Glomerular visceral epithelial cell (primary cell): ENCODE results near the gene TPO.
"Not testable (repeated sequence)": the region's sequence is repeated elsewhere in the genome, so short reads cannot be mapped to it uniquely, and the experiment has no call there.

Experiments
- DNase-seq: peaks from one replicate; pipeline ENCODE4 v3.0.0-alpha.2; 2016; ENCODE audit errors: extremely low spot score

TPO gene

DNA sequence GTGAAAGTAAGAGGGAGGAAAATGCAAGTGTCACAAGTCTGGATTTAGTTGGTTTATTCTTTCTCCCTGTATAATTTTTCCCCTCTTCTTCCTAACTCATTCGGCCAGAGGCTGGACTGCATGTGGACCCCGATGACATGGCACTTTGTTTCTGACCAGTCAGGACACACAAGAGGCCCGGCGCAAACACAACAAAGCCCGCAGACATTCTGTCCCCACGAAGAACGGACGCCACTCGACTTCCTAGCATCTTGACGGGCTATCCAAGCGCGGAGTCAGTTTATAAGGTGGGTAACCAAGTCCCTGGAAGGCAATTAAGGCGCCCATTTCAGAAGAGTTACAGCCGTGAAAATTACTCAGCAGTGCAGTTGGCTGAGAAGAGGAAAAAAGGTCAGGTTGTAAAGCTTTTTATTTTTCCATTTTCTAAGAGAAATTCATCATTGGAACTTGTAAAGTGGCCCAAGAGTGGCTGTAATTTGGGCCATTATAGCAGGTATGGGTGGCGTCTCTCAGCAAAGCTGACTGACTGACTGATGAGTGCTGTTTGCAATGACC, at the start of gene TPO:
TSS of gene TPO (plus strand) at position 308 of the 555 bp plus-strand sequence. CDS start 946 bp downstream, outside the sequence.
- no peak for DNase-seq

DNA sequence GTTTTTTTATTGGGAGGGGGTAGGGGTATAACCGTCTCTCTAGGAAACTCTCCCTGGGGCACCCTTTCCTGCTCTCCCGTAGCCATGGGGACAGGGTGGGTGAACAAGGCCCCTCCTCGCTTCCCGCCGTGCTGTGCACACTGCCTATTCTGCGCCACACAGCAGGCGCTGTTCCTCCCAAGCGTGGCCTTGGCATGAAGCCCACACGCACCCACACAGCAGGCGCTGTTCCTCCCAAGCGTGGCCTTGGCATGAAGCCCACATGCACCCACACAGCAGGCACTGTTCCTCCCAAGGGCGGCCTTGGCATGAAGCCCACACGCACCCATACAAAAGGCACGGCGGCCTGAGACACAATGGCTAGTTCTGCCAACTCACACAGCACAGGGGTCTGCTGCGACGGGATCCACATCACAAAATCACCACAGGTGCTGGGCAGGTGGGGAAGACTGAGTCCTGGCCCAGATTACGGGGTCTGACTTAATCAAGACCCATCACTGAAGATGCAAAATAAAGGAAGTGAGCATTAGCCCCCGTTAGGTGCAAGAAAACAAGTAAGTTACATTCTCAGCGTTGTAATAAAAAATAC, 46.6 kb upstream of the TPO start:
- DNase-seq, result no peak

DNA sequence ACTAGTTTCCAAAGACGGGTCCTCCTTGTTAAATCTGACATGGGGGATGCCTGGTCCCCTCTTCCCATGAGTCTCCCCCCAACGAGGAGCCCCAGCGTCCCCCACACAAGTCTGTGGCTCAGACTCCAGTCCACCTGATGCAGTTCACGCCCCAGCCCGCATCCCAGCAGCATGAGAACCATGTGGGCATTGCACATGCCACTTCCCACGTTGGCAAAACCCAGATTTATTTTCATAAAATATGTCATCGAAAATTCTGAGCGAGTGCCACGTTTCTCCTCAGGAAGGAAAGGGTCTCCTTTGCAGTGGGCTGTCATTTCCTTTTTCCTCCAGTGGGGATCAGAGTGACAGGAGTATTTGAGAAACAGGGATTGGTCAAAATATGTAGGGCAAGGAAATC, 45.7 kb upstream of the TPO start:
- no peak for DNase-seq

GRCh38 chr2:1369905-1370304, 43.4 kb upstream of the TPO start:
- DNase-seq, result no peak

- DNase-seq, result no peak
Measured at GRCh38 chr2:1370461-1370860, 42.8 kb upstream of the TPO start.

- DNase-seq, result no peak
Measured at GRCh38 chr2:1371082-1371481, 42.2 kb upstream of the TPO start.

DNA sequence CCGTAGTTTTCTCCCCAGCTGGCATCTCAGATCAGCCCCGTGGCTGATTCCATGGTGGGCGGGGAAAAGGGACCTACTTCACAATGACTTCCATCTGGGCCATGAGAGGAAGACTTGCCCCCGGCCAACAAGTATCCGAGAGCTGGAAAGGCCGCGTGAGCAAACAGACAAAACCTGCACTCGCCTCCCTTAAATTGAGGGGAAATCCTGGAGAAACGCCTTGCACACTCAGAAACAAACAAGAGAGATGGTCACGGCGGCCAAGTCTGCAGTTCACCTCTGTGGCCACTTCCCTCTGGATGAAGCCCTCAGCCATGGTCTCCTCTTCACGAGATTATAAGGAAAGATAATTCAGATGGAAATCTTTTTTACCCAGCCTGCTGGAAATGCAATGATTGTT, 39.4 kb upstream of the TPO start:
- no peak for DNase-seq

DNA sequence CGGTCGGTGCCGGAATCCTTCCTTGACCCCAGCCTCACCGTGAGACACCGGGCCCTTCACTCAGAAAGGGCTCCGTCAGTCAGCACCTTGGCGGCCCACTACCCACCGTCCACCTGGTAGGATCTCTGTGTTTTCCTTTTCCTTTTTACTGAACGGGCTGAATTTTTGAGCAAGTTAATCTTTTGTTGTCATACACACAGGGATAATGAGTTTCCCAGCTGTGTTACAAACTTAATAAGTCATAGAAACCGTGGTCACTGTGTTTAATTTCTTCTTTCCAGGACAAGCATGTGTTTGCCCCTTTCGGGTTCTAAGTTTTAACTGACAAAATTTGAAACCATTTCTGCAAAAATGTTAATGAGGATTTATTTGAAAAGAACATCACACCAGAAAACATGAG, 39.0 kb upstream of the TPO start:
- no peak for DNase-seq

GRCh38 chr2:1375794-1376193, 37.5 kb upstream of the TPO start:
- DNase-seq, result no peak

- no peak for DNase-seq
Measured at GRCh38 chr2:1377473-1377872, 35.8 kb upstream of the TPO start.

DNA sequence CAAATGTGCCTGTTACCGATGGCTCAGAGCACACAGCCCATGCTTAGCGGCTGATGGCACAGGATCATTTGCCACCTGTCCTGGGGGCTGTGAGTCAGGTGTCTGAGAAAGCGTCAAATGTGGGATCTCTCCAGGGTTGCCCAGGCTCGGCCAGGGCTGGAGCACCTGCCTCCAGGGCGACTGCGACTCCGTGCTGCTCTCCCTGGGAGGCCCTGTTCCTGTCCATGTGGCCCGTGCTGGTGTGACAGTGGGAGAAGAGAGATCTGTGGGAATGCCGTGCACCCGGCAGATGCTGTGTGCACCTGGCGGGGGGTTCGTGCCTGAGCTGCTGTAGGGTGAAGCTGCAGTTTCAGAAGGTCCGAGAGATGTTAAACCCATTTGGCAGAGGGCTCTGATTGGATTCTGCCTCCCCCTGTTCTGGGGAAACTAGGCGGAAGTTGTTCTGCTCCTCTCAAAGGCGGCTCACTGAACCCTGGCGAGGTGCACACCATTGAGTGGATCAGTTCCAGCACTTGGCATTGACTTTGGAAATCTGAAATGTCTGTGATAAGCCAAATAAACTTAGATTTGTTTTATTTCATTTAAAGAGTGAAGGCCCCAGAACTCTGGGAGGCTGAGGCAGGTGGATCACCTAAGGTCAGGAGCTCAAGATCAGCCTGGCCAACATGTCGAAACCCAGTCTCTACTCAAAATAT, 34.7 kb upstream of the TPO start:
- no peak for DNase-seq

GRCh38 chr2:1381644-1382043, 31.6 kb upstream of the TPO start:
- no peak for DNase-seq

DNA sequence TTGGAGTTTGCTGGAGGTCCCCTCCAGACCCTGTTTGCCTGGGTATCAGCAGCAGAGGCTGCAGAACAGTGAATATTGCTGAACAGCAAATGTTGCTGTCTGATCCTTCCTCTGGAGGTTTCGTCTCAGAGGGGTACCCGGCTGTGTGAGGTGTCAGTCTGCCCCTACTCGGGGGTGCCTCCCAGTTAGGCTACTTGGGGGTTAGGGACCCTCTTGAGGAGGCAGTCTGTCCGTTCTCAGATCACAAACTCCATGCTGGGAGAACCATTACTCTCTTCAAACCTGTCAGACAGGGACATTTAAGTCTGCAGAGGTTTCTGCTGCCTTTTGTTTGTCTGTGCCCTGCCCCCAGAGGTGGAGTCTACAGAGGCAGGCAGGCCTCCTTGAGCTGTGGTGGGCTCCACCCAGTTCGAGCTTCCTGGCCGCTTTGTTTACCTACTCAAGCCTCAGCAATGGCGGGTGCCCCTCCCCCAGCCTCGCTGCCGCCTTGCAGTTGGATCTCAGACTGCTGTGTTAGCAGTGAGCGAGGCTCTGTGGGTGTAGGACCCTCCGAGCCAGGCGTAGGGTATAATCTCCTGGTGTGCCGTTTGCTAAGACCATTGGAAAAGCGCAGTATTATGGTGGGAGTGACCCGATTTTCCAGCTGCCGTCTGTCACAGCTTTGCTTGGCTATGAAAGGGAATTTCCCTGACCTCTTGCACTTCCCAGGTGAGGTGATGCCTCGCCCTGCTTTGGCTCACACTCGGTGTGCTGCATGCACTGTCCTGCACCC, 25.1 kb upstream of the TPO start:
- not testable (repeated sequence) for DNase-seq

- not testable (repeated sequence) for DNase-seq
Measured at GRCh38 chr2:1390118-1390517, 23.1 kb upstream of the TPO start.

DNA sequence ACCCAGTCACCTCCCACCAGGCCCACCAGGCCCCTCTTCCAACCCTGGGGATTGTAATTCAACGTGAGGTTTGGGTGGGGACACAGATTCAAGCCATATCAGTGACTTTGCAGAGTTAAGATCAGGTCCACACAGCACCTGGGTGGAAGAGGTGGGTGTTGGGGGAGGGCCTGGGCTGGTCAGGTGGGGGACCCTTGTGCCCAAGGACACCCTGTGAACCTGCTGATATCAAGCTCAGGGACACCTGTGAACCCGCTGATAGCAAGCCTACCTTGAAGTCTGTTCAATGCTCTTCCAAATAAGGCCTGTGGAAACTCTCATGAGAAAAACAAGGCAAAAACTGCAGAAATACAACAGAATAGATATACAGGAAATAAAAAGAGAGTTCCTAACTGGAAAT, 19.9 kb upstream of the TPO start:
- no peak for DNase-seq

DNA sequence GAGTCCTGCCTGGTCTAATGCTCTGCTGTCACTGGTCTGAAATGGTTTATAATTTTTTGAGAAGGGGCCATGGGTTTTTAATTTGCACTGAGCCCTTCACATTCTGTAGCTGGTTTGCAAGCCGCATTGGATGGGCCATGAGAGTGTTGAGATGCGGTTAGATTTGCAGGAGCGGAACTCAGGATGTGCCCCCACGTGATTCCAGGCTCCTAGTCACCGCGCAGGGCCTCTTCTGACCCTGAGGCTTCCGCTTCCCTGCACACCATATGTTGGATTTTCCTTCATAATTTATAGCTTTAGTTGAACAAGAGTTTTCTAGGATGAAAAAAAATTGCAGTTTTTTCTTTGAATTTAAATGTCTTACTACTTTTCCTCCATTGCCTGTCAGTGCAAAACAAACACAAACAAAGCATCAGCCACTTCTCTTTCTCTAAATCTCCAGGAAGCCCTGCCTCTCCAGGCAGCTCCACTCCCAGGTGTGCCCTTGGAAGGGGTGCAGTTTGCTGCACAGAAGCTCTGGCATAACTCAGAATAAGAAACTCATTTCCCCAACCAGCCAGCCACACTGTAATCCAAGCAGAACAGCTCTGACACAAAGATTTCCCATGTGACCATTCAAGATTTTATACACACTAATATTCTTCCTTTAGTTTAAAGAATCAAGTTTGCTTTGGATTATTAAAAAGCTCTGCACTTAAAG, 18.4 kb upstream of the TPO start:
- DNase-seq, result no peak

- DNase-seq, result no peak
Measured at GRCh38 chr2:1397350-1397749, 15.9 kb upstream of the TPO start.

DNA sequence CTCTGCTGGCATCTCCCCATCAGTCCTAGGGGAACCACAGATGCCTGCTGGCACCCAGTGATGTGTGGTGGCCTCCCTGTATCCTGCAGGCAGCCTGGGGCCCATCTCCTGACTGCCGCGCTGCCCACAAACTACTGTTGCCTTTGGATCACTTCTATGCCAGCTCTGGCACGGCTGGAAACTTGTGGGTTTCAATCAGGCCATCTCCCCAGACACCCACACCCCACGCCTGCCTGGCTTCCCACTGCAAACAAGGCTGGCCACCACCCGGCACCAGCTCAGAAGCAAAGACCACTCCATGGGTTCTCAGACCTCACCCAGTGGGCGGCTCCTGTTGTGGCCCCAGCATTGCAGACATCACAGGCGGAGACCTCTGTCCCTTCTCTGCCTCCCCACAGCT, 15.1 kb upstream of the TPO start:
- DNase-seq, result no peak

DNA sequence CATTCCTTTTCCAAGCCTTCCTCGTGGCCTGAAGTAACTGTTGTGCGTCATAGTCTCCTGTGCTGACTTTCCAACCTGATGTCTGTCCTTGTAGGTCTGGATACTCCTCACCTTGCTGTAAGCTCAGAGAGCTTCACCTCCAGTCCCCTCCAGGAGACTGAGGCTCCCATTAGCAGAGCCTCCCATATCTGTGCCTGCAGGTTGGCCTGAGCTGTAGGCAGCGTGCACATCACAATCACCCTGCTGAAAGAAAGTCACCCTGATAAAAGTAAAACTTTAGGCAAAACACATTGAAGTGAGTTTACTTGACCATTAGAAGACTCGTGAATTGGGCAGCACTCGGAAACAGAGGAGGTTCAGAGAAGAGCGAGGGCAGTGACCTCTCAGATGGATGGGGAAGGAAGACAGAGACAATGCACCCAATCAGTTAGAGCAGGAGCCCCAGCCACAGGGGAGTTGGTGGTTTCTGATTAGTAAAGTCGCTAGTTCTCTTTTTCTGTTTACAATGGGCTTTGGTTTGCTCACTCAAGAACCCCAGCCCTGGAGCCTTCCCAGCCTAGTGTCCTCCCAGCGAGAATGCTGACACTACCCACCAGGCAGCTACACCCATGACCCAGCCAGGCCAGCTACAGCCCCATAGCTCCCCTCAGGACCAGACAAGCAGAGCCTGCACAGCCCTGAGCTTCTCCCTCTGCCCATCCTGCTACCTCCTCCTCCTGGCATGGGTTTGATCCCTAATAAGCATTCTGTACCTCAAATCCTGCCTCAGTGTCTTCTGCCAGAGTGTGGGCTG, 12.1 kb upstream of the TPO start:
- DNase-seq, result no peak

DNA sequence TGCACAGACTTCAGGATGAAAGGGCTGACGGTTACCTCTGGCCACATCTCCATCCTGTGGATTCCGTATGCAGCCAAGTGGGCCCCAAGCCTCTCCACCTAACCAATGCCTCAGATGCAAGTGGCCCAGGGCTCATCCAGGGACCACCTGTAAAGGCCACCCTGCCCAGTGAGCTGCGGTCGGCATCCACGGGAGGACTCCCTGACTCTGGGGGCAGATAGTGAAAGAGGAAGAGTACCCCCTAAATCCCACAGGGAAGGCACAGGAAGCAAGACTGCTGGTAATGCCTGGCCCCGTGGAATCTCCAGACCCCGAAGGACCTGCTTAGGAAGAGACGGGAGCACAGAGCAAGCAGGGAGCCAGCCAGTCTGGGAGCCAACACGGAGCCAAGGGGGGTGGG, 11.2 kb upstream of the TPO start:
- no peak for DNase-seq

- no peak for DNase-seq
Measured at GRCh38 chr2:1403565-1403964, 9.7 kb upstream of the TPO start.
